Right ventricle myocardium superior (tissue), 1 donor: ENCODE results near the gene REEP1. TPM values are rescaled to one million over a fixed set of nuclear protein-coding genes. Genes with fewer than 3 reads are reported as not detected.

Experiments used
- ATAC-seq: fragments of 200-7000 bp; cut with Tn5 transposase; one replicate; pipeline ENCODE4 v1.9.1; 2020; ENCODE audit warnings: mild to moderate bottlenecking; ENCODE audit not compliant: poor library complexity
- DNase-seq: peaks from one replicate; pipeline ENCODE4 v3.0.0-alpha.2; 2020
- intact Hi-C: fragments of 100-400 bp; cut with DNase I; formaldehyde crosslinking; loops from one replicate; pipeline ENCODE4 v1.11.2; 2022
- total RNA-seq: library from RNA; stranded (reverse); fragmentation: NEBNext Ultra II Directional; extraction: Animal tissue kit (Norgen Biotek cat#: 25700); gene quantifications from one replicate; pipeline ENCODE4 v1.2.1, GENCODE V29; 2021
- donor health status: DM: no; HTN: yes; CAD: no; lungs with severe emphysema.

REEP1 gene
- total RNA-seq, 1 donor from 2014 or later: 21.5 TPM

DNA sequence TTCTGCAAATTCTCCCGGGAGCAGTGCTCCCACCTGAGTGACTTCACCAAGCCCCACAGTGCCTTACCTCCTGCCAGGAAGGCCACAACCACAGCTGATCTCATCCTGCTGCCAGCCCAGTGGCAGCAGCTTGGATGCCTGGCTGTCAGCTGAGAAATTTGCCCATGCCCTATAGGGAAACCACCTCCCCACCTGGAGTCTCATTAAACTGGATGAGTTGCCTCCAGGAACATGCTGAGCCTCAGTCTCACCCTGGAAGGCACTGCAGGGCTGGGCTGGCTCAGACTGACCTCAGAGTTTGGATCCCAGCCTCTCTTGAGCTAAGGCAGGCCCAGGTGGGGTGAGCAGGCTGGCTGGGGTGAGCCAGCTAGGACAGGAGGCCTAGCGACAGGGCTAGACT, 23.3 kb downstream of the REEP1 start:
- ATAC-seq (no peak), DNase-seq (no peak)
- intact Hi-C loops: no loop called here

DNA sequence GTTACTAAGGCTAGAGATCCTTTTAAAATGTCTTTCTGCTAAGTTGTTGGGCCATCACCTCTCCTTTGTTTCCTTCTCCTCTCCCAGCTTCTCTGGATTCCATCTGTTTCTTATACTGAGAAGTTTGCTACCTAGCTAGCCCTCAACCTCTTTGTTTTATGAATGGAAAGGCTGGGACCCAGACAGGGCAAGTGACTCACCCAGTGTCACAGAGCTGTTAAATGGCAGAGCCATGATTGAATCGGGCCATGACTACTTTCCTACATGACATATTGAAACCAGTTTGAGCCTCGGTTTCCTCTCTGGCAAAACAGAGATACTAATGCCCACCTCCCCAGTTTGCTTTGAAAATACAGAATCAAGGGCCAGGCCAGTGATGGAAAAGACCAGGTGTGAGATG, 24.1 kb downstream of the REEP1 start:
- intact Hi-C loops: no loop called here
- ATAC-seq (no peak), DNase-seq (no peak)

- intact Hi-C loops: no loop called here
Measured at GRCh38 chr2:86311879-86312278, 25.5 kb downstream of the REEP1 start.

GRCh38 chr2:86309966-86310365, 27.5 kb downstream of the REEP1 start:
- DNase-seq (no peak), ATAC-seq (no peak)
- intact Hi-C loops: no loop called here

More at GRCh38 chr2:86311879-86312278, 25.5 kb downstream of the REEP1 start:
- DNase-seq (no peak), ATAC-seq (no peak)

DNA sequence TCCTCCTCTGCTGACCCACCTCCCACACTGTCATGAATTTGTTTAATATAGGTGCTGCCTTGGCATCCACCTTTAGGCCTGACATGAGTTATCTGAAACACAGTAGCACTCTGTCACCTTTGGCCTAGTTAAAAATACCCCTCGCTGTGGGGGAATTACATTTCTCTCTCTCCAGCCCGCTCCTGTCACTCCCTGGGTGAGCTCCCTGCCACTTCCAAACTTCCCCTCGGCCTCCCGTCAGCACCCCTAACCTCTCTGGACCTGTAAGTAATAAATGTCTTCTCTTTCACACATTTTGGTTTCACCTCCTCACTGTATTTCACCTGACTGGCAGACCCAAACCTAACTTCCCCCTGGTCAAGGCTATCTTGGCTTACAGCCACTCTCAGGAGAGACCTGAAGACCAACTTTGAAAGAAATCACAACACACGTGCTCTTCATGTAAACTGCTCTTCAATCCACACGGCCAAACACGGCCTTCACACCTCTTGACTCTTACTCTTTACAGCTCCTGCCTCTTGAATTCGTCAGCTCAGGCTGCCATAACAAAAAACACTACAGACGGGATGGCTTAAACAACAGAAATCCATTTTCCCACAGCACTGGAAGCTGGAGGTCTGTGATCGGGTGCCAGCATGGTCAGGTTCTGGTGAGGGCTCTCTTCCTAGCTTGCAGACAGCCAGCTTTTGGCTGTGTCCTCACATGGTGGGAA, 28.3 kb downstream of the REEP1 start:
- DNase-seq (no peak), ATAC-seq (peak; percentile 49)
- intact Hi-C loops: no loop called here

GRCh38 chr2:86308356-86308755, 29.1 kb downstream of the REEP1 start:
- ATAC-seq (peak; percentile 19), DNase-seq (no peak)
- intact Hi-C loops: no loop called here

DNA sequence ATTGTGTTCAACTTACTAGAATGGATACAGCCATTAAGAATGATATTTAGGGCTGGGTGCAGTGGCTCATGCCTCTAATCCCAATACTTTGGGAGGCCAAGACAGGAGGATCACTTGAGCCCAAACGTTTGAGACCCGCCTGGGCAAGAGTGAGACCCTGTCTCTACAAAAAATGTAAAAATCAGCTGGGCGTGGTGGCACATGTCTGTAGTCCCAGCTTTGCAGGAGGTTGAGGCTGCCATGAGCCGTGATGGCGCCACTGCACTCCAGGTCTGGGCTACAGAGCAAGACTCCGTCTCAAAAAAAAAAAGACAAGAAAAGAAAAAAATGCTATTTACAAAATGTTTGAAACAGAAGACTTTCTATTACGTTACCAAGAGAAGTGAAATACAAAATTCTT, 30.0 kb downstream of the REEP1 start:
- DNase-seq (no peak), ATAC-seq (no peak)
- intact Hi-C loops: no loop called here

GRCh38 chr2:86305915-86306254, 31.5 kb downstream of the REEP1 start:
- DNase-seq (no peak), ATAC-seq (no peak)
- intact Hi-C loops: no loop called here

GRCh38 chr2:86305195-86305914, 32.1 kb downstream of the REEP1 start:
- intact Hi-C loops: no loop called here
- no peak for ATAC-seq
- no peak for DNase-seq

DNA sequence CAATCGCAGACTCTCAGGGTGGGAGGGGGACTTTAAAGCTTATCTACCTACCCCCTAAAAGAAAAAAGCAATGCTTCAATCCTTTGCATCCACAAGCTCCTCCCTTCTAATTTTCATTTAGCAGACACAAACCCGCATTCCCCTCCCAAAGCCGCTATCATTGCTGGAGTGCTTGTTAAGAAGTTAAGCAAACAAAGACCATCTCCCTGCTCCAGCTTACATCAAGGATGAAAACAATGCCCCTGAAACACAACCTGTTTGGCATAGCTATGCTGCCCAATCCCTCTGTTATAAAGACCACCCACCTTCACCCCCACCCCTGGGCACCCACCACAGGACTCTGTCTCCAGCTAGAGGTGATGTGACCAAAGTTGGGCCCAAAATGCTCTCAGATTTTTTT, 33.0 kb downstream of the REEP1 start:
- no peak for DNase-seq
- intact Hi-C loops: no loop called here
- ATAC-seq: no peak

DNA sequence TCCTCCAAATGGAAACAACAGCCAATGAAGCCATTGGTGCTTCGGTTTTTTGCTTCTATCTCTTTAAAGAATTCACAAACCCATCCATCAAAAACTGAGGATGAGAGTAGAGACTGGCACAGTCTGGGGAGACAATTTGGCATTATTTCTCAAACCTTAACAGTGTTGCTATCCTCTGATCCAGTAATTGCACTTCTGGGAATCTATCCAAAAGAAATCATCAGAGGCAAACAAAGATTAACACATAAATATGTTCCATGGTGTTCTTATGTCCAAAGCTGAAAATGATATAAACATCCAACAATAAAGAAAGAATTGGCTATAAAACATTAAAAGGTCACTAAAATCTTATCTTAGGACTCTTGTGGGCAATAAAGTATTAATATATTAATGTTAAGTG, 35.1 kb downstream of the REEP1 start:
- no peak for ATAC-seq
- intact Hi-C loops: no loop called here
- no peak for DNase-seq

DNA sequence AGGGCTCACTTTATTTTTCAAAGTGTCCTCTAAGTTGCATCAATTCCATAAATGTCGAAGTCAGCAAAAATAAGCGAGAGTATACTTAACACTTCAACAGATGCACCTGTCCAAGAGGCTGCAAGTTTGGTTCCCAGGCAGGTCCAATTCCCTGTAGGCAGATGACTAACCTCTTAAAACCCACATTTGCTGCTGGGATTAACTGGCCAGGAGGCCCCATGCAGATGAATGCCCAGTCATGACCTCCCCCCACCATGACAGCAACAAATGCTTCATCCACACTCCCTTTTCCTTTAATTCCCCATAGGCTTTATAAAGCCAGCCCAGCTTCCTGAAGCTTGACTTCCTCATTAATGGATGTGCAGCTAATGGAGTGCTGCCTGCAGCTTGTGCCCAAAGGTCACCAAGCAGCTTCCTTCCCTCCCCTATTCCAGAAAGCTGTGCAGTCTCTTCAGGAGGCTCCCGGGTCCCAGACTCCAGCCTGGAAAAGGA, 35.7 kb downstream of the REEP1 start:
- intact Hi-C loops: no loop called here
- no peak for DNase-seq
- no peak for ATAC-seq

- ATAC-seq: no peak
- no peak for DNase-seq
- intact Hi-C loops: no loop called here
Measured at GRCh38 chr2:86301009-86301408, 36.4 kb downstream of the REEP1 start.

GRCh38 chr2:86300496-86300895, 36.9 kb downstream of the REEP1 start:
- DNase-seq: no peak
- intact Hi-C loops: no loop called here
- ATAC-seq: no peak

DNA sequence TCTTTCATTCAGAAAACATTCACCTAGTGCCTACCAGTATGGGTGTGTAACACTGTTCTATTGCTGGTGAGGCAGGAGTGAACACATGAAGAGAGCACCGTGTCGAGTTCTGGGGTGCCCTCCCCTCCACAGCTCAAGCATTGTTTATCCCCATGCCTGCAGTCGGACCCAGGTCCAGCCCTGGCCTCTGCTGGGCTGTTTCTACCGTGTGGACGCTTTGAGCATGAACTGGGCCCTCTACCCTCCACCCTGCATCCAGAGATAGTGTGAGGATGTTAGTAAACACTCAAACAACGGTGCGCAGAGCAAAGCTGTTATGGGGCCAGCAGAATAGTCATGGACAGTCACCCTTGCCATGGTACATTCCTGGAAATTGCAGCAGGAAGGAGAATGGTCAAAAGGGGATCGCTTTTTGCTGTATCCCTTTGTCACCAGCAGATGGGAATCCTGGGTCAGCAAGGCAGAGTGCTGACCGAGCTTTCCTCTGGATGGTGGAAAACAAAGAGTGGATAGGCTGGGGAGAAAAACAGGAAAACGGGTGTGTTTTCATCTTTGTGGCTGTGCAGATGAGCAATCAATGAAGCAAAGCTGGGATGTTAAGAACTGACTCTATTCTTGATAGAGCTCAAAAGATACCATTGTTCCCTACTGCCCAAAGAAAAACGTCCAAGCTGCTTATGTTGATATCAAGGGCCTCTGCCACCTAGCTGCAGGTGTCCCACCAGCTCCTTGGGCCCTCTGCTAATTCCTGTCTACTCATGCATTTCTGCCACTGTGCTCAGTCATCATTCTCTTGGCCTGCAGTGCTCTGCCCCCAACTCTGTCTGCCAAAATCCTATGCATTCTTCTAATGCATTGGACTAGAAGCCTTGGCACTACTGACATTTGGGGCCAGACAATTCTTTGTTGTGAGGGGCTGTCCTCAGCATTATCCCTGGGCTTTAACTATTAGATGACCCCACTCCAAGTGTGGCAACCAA, 38.7 kb downstream of the REEP1 start:
- peak; percentile 80 for ATAC-seq
- DNase-seq: no peak
- intact Hi-C loops: loop anchor here (5.0 kb wide), 1 partner anchor 69 kb away; no protein-coding TSS in a partner anchor

DNA sequence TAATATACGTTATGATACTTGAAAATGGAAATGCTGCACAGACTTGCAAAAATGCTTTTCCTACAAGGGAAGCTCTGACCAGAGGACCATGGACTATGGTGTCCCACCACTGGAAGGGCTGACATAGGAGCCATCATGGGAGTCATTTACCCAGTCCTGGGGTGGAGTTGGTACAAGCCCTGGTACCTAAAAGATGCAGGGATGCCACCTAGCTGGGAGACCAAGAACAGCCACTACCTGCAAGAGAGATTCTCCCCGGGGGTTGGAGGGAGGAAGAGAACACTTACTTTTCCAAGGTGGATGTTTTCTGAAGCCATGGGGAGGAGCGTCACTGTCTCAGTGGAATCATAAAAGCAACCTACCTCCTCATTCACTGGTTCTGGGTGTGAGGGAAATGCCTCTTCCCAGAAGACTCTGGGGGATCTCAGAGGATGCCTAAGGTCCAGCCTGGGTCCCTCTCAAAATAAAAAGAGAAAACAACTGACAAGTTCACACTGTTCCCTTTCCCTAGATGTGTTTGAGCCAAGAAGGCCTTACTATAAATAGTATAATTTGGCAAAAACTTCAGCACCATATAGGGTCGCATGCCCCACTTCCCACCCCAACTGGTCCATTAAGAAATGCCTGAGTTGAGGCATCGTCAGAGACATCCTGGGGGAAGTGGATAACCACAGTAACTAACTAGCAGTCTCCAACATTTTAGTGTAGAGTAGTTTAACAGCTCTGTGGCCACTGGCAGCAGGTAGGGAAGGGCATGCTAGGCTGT, 39.9 kb downstream of the REEP1 start:
- DNase-seq: no peak
- intact Hi-C loops: loop anchor here (5.0 kb wide), 1 partner anchor 70 kb away; no protein-coding TSS in a partner anchor
- ATAC-seq: peak; percentile 67

DNA sequence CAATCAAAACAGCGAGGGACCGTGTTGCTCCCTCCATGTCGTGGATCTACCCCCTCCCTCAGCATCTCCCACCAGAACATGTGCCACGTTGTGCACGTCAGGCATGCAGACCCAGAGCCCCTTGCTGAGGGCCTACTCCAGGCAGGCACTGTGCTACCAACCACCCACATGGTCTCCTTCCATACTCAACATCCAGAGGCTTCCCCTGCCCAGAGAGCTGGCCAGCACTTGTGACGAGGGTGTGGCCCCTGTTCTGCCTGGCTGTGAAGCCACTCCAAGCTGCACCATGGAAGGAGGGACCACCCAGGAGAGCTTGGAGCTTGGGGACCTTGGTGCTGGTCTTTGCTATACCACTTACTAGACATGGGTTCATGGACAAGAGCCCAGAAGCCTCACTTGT, 40.5 kb downstream of the REEP1 start:
- intact Hi-C loops: loop anchor here (5.0 kb wide), 1 partner anchor 70 kb away; no protein-coding TSS in a partner anchor
- DNase-seq (no peak), ATAC-seq (no peak)

- ATAC-seq (no peak), DNase-seq (no peak)
- intact Hi-C loops: loop anchor here (5.0 kb wide), 1 partner anchor 72 kb away; no protein-coding TSS in a partner anchor
Measured at GRCh38 chr2:86295066-86295465, 42.4 kb downstream of the REEP1 start.
